HUES48 (cell line): ENCODE data around the gene PDE6G.
"Not testable (repeated sequence)": the region's sequence is repeated elsewhere in the genome, so short reads cannot be mapped to it uniquely, and the experiment has no call there.

ENCODE experiments used
- H3K27ac ChIP-seq: one replicate; pipeline ENCODE4 v1.7.0; 2013; ENCODE audit warnings: low read depth, low read length, inconsistent platforms
- H3K27me3 ChIP-seq: 2 replicates; pipeline ENCODE4 v1.6.1; 2013; ENCODE audit warnings: mild to moderate bottlenecking, low read length; ENCODE audit not compliant: control insufficient read depth, insufficient read depth
- H3K36me3 ChIP-seq: 2 replicates; pipeline ENCODE4 v1.6.1; 2013; ENCODE audit warnings: low read length; ENCODE audit not compliant: control insufficient read depth, insufficient read depth
- H3K4me1 ChIP-seq: 2 replicates; pipeline ENCODE4 v1.6.1; 2013; ENCODE audit warnings: mild to moderate bottlenecking, low read length; ENCODE audit not compliant: control insufficient read depth, insufficient read depth
- H3K4me3 ChIP-seq: 2 replicates; pipeline ENCODE4 v1.5.1; 2013; ENCODE audit warnings: mild to moderate bottlenecking, low read depth, low read length
- H3K9ac ChIP-seq: 2 replicates; pipeline ENCODE4 v1.6.1; 2013; ENCODE audit warnings: mild to moderate bottlenecking, low read depth, low read length, moderate library complexity
- H3K9me3 ChIP-seq: 2 replicates; pipeline ENCODE4 v1.6.1; 2013; ENCODE audit warnings: low read length; ENCODE audit not compliant: control insufficient read depth, insufficient read depth

Gene PDE6G

GRCh38 chr17:81685108-81685507 is 28.8 kb upstream of the PDE6G start:
- H3K9me3 ChIP-seq = no peaks in the 10 kb centered on the region
- no peak overlapping the region for H3K9ac ChIP-seq
- H3K4me1 ChIP-seq = peaks cover 9% of the 10 kb centered on the region
- H3K36me3 ChIP-seq = peaks cover 58% of the 10 kb centered on the region
- H3K27me3 ChIP-seq = no peaks in the 10 kb centered on the region
- no peak overlapping the region for H3K27ac ChIP-seq
- peak overlapping the region; percentile 81 for H3K4me3 ChIP-seq

GRCh38 chr17:81684442-81684911 is 28.1 kb upstream of the PDE6G start:
- H3K36me3 ChIP-seq = peaks cover 52% of the 10 kb centered on the region
- peaks cover 9% of the 10 kb centered on the region for H3K4me1 ChIP-seq
- peak overlapping the region; percentile 81 for H3K4me3 ChIP-seq
- H3K27ac ChIP-seq = peak overlapping the region; percentile 65
- peak overlapping the region; percentile 48 for H3K9ac ChIP-seq
- H3K27me3 ChIP-seq = no peaks in the 10 kb centered on the region
- no peaks in the 10 kb centered on the region for H3K9me3 ChIP-seq

DNA sequence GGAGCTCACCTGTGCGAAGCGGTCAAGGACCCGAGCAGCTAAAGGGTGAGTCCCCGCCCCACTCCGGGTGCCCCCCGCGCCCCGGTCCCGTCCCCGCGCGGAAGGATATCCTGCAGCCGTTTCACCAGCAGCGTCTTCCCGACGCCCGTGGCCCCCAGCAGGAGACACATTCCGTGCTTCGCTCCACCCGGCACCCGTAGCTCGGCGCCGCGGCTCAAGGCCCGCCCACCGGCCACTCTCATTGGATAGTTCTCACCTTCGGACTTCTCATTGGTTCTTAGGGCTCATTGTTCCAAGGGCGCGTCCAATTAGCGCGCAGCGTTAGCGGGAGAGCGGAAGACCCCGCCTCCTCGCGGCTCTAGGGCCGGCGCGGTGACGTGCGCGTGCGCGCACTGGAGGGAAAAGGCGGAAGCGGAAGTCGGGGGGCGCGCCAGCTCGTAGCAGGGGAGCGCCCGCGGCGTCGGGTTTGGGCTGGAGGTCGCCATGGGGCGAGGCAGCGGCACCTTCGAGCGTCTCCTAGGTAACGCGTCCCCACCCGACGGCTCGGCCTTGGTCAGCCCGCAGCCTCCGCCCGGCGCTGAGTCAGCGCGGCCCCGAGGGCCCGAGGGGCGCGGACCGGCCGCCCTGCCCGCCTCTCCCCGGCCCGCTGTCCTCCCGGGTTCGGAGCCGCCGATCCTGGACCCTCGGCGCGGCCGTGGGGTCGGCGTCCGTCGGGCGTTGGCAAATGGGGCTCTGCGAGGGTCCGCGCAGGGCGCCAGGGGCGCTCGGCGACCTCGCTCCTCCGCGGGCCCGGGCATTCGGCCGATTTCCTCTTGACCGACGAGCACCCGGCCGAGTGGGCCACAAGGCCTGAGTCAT is 27.5 kb upstream of the PDE6G start, which contains the start of the genes ARL16 and HGS:
ARL16 (minus strand) TSS at position 214 of the 858 bp plus-strand sequence; CDS start at position 170, 44 bp downstream.
HGS (plus strand) TSS at position 428 of the 858 bp plus-strand sequence; CDS start at position 484, 56 bp downstream.
- Histone ChIP-seq H3K9ac (peak within 1 kb of the TSS; percentile 71), H3K4me3 (peak within 1 kb of the TSS; percentile 94), H3K9me3 (no peaks in the 10 kb centered on the region), H3K4me1 (peaks cover 9% of the 10 kb centered on the region), H3K27ac (peak within 1 kb of the TSS; percentile 81), H3K36me3 (peaks cover 45% of the 10 kb centered on the region), H3K27me3 (no peaks in the 10 kb centered on the region)

GRCh38 chr17:81683208-81683583 is 26.9 kb upstream of the PDE6G start:
- H3K9me3 ChIP-seq = no peaks in the 10 kb centered on the region
- H3K27ac ChIP-seq = peak overlapping the region; percentile 81
- H3K4me1 ChIP-seq = peaks cover 9% of the 10 kb centered on the region
- no peaks in the 10 kb centered on the region for H3K27me3 ChIP-seq
- peak overlapping the region; percentile 94 for H3K4me3 ChIP-seq
- H3K36me3 ChIP-seq = peaks cover 39% of the 10 kb centered on the region
- H3K9ac ChIP-seq = peak overlapping the region; percentile 71

GRCh38 chr17:81682565-81683207 is 26.3 kb upstream of the PDE6G start:
- no peaks in the 10 kb centered on the region for H3K27me3 ChIP-seq
- H3K27ac ChIP-seq = no peak overlapping the region
- peaks cover 34% of the 10 kb centered on the region for H3K36me3 ChIP-seq
- H3K9me3 ChIP-seq = no peaks in the 10 kb centered on the region
- H3K4me3 ChIP-seq = peak overlapping the region; percentile 94
- H3K9ac ChIP-seq = peak overlapping the region; percentile 71
- H3K4me1 ChIP-seq = peaks cover 9% of the 10 kb centered on the region

DNA sequence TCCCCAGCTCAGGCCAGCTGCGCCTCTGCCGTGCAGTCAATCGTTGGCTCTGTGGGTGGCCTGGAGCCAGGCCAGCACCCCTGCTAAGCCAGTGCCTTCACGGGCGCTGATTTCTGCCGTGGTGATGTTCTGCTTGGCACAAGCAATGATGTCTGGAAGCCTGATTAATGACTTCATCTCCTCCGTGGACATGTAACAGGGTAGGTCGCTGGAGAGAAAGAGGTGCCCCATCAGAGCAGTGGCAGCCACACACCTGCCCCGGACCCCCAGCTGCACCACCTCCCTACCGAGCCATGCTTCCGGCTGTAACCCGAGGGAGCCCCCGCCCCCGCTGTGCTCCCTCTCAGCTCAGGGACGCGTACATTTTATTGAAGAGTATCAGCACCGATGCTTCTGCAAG is 25.3 kb upstream of the PDE6G start:
- Histone ChIP-seq H3K4me3 (no peak overlapping the region), H3K9me3 (no peaks in the 10 kb centered on the region), H3K36me3 (peaks cover 24% of the 10 kb centered on the region), H3K27ac (no peak overlapping the region), H3K9ac (no peak overlapping the region), H3K4me1 (peaks cover 9% of the 10 kb centered on the region), H3K27me3 (no peaks in the 10 kb centered on the region)

DNA sequence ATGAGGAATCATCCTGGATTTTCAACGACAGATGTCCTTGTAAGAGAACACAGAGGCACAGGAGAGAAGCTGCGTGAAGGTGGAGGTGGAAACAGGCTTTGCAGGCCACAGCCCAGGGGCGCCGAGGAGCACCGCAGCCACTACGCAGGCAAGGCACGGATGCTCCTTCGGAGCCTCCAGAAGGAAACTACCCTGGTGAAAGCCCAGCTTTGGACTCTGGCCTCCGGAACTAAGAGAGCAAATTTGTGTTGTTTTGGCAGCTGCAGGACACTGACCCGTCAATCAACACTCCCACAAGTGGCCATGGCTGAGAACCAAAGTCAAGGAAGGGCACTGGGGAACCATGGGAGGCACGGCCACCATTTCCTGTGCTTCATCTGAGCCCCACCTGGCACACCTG is 23.8 kb upstream of the PDE6G start:
- Histone ChIP-seq H3K27ac (no peak overlapping the region), H3K9me3 (no peaks in the 10 kb centered on the region), H3K9ac (no peak overlapping the region), H3K4me3 (no peak overlapping the region), H3K27me3 (no peaks in the 10 kb centered on the region), H3K4me1 (peaks cover 9% of the 10 kb centered on the region), H3K36me3 (peaks cover 9% of the 10 kb centered on the region; the same call in 1 of the 2 replicates)

- Histone ChIP-seq H3K4me1 (no peaks in the 10 kb centered on the region), H3K27ac (no peak overlapping the region), H3K36me3 (peaks cover 35% of the 10 kb centered on the region), H3K9ac (no peak overlapping the region), H3K4me3 (no peak overlapping the region), H3K27me3 (no peaks in the 10 kb centered on the region), H3K9me3 (no peaks in the 10 kb centered on the region)
Observed at GRCh38 chr17:81676906-81677305, 20.6 kb upstream of the PDE6G start.

DNA sequence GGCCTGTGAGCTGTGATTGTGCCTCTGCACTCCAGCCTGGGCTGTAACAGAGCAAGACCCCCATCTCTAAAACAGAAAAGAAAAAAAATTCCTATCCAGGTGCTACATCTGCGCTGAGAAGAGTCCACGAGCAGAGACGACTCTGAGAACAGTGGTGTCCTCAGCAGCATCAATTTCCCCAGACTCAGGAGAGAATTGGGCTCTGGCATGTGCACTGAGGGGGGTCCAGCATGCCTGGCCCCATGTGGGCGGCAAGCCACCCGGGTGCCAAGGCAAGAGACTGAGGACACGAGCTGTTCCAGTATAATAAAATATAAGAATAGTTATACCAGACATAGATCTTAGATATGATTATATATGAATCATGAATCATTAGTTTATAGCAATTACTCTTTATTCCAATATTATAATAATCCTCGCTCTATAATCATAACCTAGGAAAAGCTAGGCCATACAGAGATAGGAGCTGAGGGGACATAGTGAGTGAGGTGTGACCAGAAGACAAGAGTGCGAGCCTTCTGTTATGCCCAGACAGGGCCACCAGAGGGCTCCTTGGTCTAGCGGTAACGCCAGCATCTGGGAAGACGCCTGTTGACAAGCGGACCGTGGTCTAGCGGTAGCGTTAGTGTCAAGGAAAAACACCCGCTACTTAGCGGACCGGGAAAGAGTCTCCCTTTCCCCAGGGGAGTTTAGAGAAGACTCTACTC is 19.3 kb upstream of the PDE6G start:
- H3K27ac ChIP-seq, H3K4me3 ChIP-seq, H3K9ac ChIP-seq, H3K4me1 ChIP-seq, H3K27me3 ChIP-seq, H3K9me3 ChIP-seq: not testable (repeated sequence)
- peaks cover 38% of the 10 kb centered on the region for H3K36me3 ChIP-seq

- H3K4me1 ChIP-seq = no peaks in the 10 kb centered on the region
- no peak overlapping the region for H3K27ac ChIP-seq
- H3K9ac ChIP-seq = no peak overlapping the region
- H3K27me3 ChIP-seq = no peaks in the 10 kb centered on the region
- no peaks in the 10 kb centered on the region for H3K9me3 ChIP-seq
- H3K4me3 ChIP-seq = no peak overlapping the region
- H3K36me3 ChIP-seq = peaks cover 57% of the 10 kb centered on the region
Observed at GRCh38 chr17:81673561-81674258, 17.4 kb upstream of the PDE6G start.
